ENCODE measurements around the gene GADD45GIP1. TPM values are rescaled to one million over a fixed set of nuclear protein-coding genes. Genes with fewer than 3 reads are reported as not detected.

GADD45GIP1 gene
- total RNA-seq, 4 donors from 2014 or later: 3.3 to 76.8 (median 12.8) TPM

DNA sequence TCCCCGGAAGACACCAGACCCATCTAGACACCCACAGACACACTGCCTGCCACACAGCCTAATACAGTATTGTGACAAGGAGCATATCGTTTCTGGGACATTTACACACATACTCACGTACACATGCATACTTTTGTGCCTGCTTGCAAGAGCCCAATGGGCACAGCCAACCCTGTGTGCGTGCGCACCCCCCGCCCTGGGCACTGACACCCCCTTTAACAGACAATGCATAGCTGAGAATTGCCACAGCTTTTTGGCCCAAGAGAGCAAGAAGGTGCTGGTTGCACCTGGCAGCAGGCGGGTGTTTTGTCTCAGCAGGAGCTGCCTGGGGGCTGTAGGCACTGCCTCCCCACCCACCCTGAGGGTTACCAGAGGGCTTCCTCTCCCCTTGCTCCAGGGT, 36.5 kb upstream of the GADD45GIP1 start:
- no peak overlapping the region for H3K27ac ChIP-seq
- DNase-seq: no peak
- no peaks in the 10 kb centered on the region for H3K36me3 ChIP-seq
- H3K4me1 ChIP-seq: peaks cover 0 to under 1% of the 10 kb centered on the region in 2 donors
- H3K27me3 ChIP-seq: no peaks in the 10 kb centered on the region
- no peaks in the 10 kb centered on the region for H3K9me3 ChIP-seq
- TF ChIP-seq POLR2A (IDR thresholded peaks at IDR 0.05): no peak
- no peak for TF ChIP-seq CTCF (IDR thresholded peaks at IDR 0.05)
- intact Hi-C loops (cut with DNase I; ENCODE audit: low total_unique reads): no loop called here
- no peak overlapping the region for H3K4me3 ChIP-seq

DNA sequence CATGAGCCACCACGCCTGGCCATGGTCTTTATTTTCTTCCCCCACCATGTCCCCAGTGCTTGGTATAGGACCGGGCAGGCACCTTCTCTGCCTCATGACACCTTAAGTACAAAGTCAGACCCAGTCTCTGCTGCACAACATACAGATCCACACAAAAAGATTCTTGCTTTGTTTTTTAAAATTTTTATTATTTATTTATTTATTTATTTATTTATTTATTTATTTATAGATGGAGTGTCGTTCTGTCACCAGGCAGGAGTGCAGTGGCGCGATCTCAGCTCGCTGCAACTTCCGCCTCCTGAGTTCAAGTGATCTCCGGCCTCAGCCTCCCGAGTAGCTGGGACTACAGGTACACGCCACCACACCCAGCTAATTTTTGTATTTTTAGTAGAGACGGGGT, 35.7 kb upstream of the GADD45GIP1 start:
- DNase-seq: no peak
- no peak for TF ChIP-seq CTCF (IDR thresholded peaks at IDR 0.05)
- TF ChIP-seq POLR2A (IDR thresholded peaks at IDR 0.05): no peak
- H3K27ac ChIP-seq: no peak overlapping the region

GRCh38 chr19:12991296-12991695, 34.3 kb upstream of the GADD45GIP1 start:
- Histone ChIP-seq H3K4me1 (no peaks in the 10 kb centered on the region), H3K27me3 (no peaks in the 10 kb centered on the region), H3K27ac (no peak overlapping the region), H3K36me3 (no peaks in the 10 kb centered on the region), H3K9me3 (no peaks in the 10 kb centered on the region), H3K4me3 (no peak overlapping the region)
- intact Hi-C loops (cut with DNase I; ENCODE audit: low total_unique reads): no loop called here
- DNase-seq: no peak
- TF ChIP-seq CTCF (IDR thresholded peaks at IDR 0.05) (no peak), POLR2A (IDR thresholded peaks at IDR 0.05) (no peak)

More for the DNA sequence above, 35.7 kb upstream of the GADD45GIP1 start:
- intact Hi-C loops (cut with DNase I; ENCODE audit: low total_unique reads): no loop called here
- H3K36me3 ChIP-seq: no peaks in the 10 kb centered on the region
- no peaks in the 10 kb centered on the region for H3K27me3 ChIP-seq
- no peak overlapping the region for H3K4me3 ChIP-seq
- no peaks in the 10 kb centered on the region for H3K4me1 ChIP-seq
- H3K9me3 ChIP-seq: no peaks in the 10 kb centered on the region

DNA sequence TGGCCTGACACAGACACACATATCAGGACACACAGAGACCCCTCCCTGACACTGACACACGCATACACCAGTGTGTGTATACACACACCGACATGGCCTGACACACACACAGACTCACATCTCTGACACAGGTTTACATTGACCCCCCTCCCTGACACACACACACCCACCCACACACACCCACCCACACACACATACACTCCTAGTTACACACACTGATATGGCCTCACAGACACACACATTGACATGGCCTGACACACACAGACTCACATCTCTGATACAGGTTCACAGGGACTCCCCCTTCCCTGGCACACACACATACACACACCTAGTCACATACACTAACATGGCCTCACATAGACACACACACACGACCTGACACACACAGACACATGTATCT, 33.8 kb upstream of the GADD45GIP1 start:
- intact Hi-C loops (cut with DNase I; ENCODE audit: low total_unique reads): no loop called here
- Histone ChIP-seq H3K27me3 (no peaks in the 10 kb centered on the region), H3K4me3 (no peak overlapping the region), H3K9me3 (no peaks in the 10 kb centered on the region), H3K27ac (no peak overlapping the region), H3K4me1 (no peaks in the 10 kb centered on the region), H3K36me3 (no peaks in the 10 kb centered on the region)
- no peak for TF ChIP-seq CTCF (IDR thresholded peaks at IDR 0.05)
- no peak for DNase-seq

- DNase-seq: no peak
- no peak for TF ChIP-seq CTCF (IDR thresholded peaks at IDR 0.05)
- Histone ChIP-seq H3K9me3 (no peaks in the 10 kb centered on the region), H3K27ac (no peak overlapping the region), H3K36me3 (no peaks in the 10 kb centered on the region), H3K4me3 (no peak overlapping the region), H3K27me3 (no peaks in the 10 kb centered on the region), H3K4me1 (no peaks in the 10 kb centered on the region)
- intact Hi-C loops (cut with DNase I; ENCODE audit: low total_unique reads): no loop called here
Observed at GRCh38 chr19:12990431-12990830, 33.4 kb upstream of the GADD45GIP1 start.

All from uterus (tissue), 4 donors.